Stimulated activated CD4-positive, alpha-beta T cell treated with anti-CD3 and anti-CD28 coated beads, Interleukin-15, amount 100 ng/mL, for 48 hours (primary cell): ENCODE data around the gene UNCX.
"Not testable (repeated sequence)": the region's sequence is repeated elsewhere in the genome, so short reads cannot be mapped to it uniquely, and the experiment has no call there.

Experiments
- DNase-seq, 2 donors: peaks; one replicate each; pipeline ENCODE4 v3.0.0-alpha.2; 2020; ENCODE audit warnings: low read depth in 2 of 2

The UNCX gene

DNA sequence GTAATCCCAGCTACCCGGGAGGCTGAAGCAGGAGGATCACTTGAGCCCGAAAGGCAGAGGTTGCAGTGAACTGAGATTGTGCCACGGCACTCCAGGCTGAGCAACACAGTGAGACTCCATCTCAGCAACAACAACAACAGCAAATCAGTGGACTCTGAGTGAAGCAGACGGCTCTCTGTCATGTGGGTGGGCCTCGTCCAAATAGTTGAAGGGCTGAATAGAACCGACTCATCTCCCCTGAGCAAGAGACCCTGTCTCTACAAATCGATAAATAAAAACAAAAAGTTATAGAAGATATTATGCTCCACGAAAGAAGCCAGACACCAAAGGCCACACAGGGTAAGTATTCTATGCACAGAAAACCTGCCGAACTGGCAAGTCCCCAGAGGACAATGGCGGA is 45.9 kb downstream of the UNCX start:
- DNase-seq, result no peak

- no peak for DNase-seq
These were observed 46.4 kb downstream of the UNCX start for GRCh38 chr7:1279041-1279440.

GRCh38 chr7:1279895-1280294 is 47.2 kb downstream of the UNCX start:
- DNase-seq, result not testable (repeated sequence)

DNA sequence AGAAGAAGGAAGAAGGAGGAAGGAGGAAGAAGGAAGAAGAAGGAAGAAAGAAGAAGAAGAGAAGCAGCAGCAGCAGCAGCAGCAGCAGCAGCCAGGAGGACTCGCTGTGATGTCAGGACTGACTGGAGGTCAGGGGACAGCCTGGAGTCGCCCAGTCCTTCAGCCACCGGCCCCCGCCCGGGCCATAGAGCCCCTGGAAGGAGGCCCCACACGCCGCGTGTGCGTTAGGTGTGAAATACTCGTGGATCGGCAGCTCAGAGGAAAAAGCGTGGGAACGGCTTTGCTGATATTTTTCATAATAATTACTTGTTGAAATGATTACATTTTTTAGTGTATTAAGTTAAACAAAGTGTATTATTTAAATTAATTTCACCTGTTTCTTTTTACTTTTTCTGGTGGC is 48.4 kb downstream of the UNCX start:
- no peak for DNase-seq

DNA sequence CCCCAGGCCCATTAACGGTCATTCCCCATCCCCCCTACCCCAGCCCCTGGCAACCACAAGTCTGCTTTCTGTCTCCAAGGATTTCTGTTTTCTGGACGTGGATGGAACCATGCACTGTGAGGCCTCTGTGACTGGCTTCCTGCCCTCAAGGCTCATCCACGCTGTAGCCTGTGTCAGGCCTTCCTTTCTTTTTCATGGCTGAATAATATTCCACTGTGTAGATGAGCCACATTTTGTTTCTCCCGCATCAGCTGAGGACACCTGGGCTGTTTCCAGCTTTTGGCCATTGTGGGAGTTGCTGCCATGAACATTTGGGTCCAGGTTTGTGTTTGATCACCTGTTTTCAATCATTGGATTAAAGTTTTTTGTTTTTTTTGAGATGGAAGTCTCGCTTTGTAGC is 50.0 kb downstream of the UNCX start:
- no peak for DNase-seq

GRCh38 chr7:1283337-1283736 is 50.7 kb downstream of the UNCX start:
- no peak for DNase-seq

GRCh38 chr7:1283941-1284742 is 51.5 kb downstream of the UNCX start:
- no peak for DNase-seq

- no peak for DNase-seq
These were observed 52.2 kb downstream of the UNCX start for GRCh38 chr7:1284743-1285458.

GRCh38 chr7:1285556-1286301 is 53.1 kb downstream of the UNCX start:
- no peak for DNase-seq
